Measurements from ENCODE around the gene CNTNAP2. TPM values are rescaled to one million over a fixed set of nuclear protein-coding genes. Genes with fewer than 3 reads are reported as not detected.

Gene CNTNAP2
- total and polyA plus RNA-seq, 8 donors, result 0.94 to 42.5 (median 38.6) TPM

GRCh38 chr7:148187471-148187870 is 2070.9 kb downstream of the CNTNAP2 start:
- ATAC-seq (no peak), DNase-seq (no peak)
- no peaks in the 10 kb centered on the region for H3K9me3 ChIP-seq
- no peak overlapping the region for H3K4me3 ChIP-seq
- H3K36me3 ChIP-seq, result no peaks in the 10 kb centered on the region
- TF ChIP-seq CTCF (IDR thresholded peaks at IDR 0.05), result no peak
- no peaks in the 10 kb centered on the region for H3K4me1 ChIP-seq
- intact Hi-C loops (cut with DNase I), result no loop called here
- H3K27me3 ChIP-seq, result no peaks in the 10 kb centered on the region
- H3K27ac ChIP-seq, result no peak overlapping the region

- Histone ChIP-seq H3K27ac (no peak overlapping the region), H3K36me3 (no peaks in the 10 kb centered on the region), H3K4me3 (no peak overlapping the region), H3K4me1 (no peaks in the 10 kb centered on the region), H3K9me3 (no peaks in the 10 kb centered on the region), H3K27me3 (no peaks in the 10 kb centered on the region)
- DNase-seq (peak in 1 of 4 donors; percentile 55), ATAC-seq (peak; percentile 81)
- intact Hi-C loops (cut with DNase I), result no loop called here
- no peak for TF ChIP-seq CTCF (IDR thresholded peaks at IDR 0.05)
Observed at GRCh38 chr7:148191391-148192065, 2074.9 kb downstream of the CNTNAP2 start.

- DNase-seq (no peak), ATAC-seq (no peak)
- H3K27ac ChIP-seq, result no peak overlapping the region
- no peaks in the 10 kb centered on the region for H3K36me3 ChIP-seq
- no peak overlapping the region for H3K4me3 ChIP-seq
- intact Hi-C loops (cut with DNase I), result no loop called here
- H3K9me3 ChIP-seq, result no peaks in the 10 kb centered on the region
- no peaks in the 10 kb centered on the region for H3K27me3 ChIP-seq
- no peaks in the 10 kb centered on the region for H3K4me1 ChIP-seq
- no peak for TF ChIP-seq CTCF (IDR thresholded peaks at IDR 0.05)
Observed at GRCh38 chr7:148192491-148192890, 2075.9 kb downstream of the CNTNAP2 start.

GRCh38 chr7:148201992-148202391 is 2085.4 kb downstream of the CNTNAP2 start:
- H3K4me3 ChIP-seq, result no peak overlapping the region
- ATAC-seq (no peak), DNase-seq (no peak)
- no peaks in the 10 kb centered on the region for H3K36me3 ChIP-seq
- no peaks in the 10 kb centered on the region for H3K27me3 ChIP-seq
- H3K27ac ChIP-seq, result no peak overlapping the region
- H3K9me3 ChIP-seq, result no peaks in the 10 kb centered on the region
- intact Hi-C loops (cut with DNase I), result no loop called here
- TF ChIP-seq CTCF (IDR thresholded peaks at IDR 0.05), result no peak
- no peaks in the 10 kb centered on the region for H3K4me1 ChIP-seq

GRCh38 chr7:148204639-148205304 is 2088.2 kb downstream of the CNTNAP2 start:
- no peak overlapping the region for H3K4me3 ChIP-seq
- H3K9me3 ChIP-seq, result no peaks in the 10 kb centered on the region
- H3K4me1 ChIP-seq, result no peaks in the 10 kb centered on the region
- no peaks in the 10 kb centered on the region for H3K27me3 ChIP-seq
- ATAC-seq (peak; percentile 89), DNase-seq (peak in 1 of 4 donors; percentile 21)
- no peak for TF ChIP-seq CTCF (IDR thresholded peaks at IDR 0.05)
- H3K36me3 ChIP-seq, result no peaks in the 10 kb centered on the region
- intact Hi-C loops (cut with DNase I), result no loop called here
- no peak overlapping the region for H3K27ac ChIP-seq

Data from left lung (tissue), 10 donors.